Measurements from ENCODE around the gene MAN1A1.

Gene MAN1A1

GRCh38 chr6:119328254-119328653, 21.3 kb downstream of the MAN1A1 start:
- Histone ChIP-seq H3K27ac (ENCODE audit: extremely low read depth, low read depth, low read length) (no peak overlapping the region), H3K4me1 (ENCODE audit: control insufficient read depth, insufficient read depth, low read length) (no peaks in the 10 kb centered on the region), H3K36me3 (ENCODE audit: control insufficient read depth in 2 of 2, insufficient read depth in 1 of 2, low read length in 2 of 2) (peaks cover 0 to 33% of the 10 kb centered on the region in 2 experiments; a peak in 1 of 3 replicates), H3K4me3 (ENCODE audit: low read depth, low read length) (no peak overlapping the region), H3K9me3 (ENCODE audit: control insufficient read depth, insufficient read depth, low read depth, low read length) (no peaks in the 10 kb centered on the region)
- CTCF ChIA-PET, result interaction anchor here (0.8 kb wide), 1 partner anchor 20 kb away, joined by 3 read pairs; no protein-coding TSS in a partner anchor
- TF ChIP-seq PRDM10 (tag by site-specific recombination; IDR thresholded peaks at IDR 0.05) (no peak), ZNF311 (tag by site-specific recombination; IDR thresholded peaks at IDR 0.05; ENCODE audit: borderline replicate concordance) (no peak)
- POLR2A ChIA-PET, result no interaction called here

GRCh38 chr6:119327810-119328209, 21.8 kb downstream of the MAN1A1 start:
- Histone ChIP-seq H3K9me3 (ENCODE audit: control insufficient read depth, insufficient read depth, low read depth, low read length) (no peaks in the 10 kb centered on the region), H3K4me1 (ENCODE audit: control insufficient read depth, insufficient read depth, low read length) (no peaks in the 10 kb centered on the region), H3K4me3 (ENCODE audit: low read depth, low read length) (no peak overlapping the region), H3K36me3 (ENCODE audit: control insufficient read depth in 2 of 2, insufficient read depth in 1 of 2, low read length in 2 of 2) (peaks cover 0 to 30% of the 10 kb centered on the region in 2 experiments; a peak in 1 of 3 replicates), H3K27ac (ENCODE audit: extremely low read depth, low read depth, low read length) (no peak overlapping the region)
- CTCF ChIA-PET, result interaction anchor here (0.8 kb wide), 1 partner anchor 20 kb away, joined by 3 read pairs; no protein-coding TSS in a partner anchor
- TF ChIP-seq CTCF (tag by site-specific recombination; IDR thresholded peaks at IDR 0.05) (no peak), ZNF555 (tag by site-specific recombination; conservative IDR thresholded peaks at IDR 0.05) (no peak)
- TF ChIP-seq, protein P1, sequence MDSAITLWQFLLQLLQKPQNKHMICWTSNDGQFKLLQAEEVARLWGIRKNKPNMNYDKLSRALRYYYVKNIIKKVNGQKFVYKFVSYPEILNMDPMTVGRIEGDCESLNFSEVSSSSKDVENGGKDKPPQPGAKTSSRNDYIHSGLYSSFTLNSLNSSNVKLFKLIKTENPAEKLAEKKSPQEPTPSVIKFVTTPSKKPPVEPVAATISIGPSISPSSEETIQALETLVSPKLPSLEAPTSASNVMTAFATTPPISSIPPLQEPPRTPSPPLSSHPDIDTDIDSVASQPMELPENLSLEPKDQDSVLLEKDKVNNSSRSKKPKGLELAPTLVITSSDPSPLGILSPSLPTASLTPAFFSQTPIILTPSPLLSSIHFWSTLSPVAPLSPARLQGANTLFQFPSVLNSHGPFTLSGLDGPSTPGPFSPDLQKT (IDR thresholded peaks at IDR 0.05; ENCODE audit: borderline replicate concordance, low read depth, low read length), result no peak
- POLR2A ChIA-PET, result no interaction called here

- Histone ChIP-seq H3K36me3 (ENCODE audit: control insufficient read depth in 2 of 2, insufficient read depth in 1 of 2, low read length in 2 of 2) (peaks cover 0 to 27% of the 10 kb centered on the region in 2 experiments; a peak in 1 of 3 replicates), H3K4me3 (ENCODE audit: low read depth, low read length) (no peak overlapping the region), H3K4me1 (ENCODE audit: control insufficient read depth, insufficient read depth, low read length) (no peaks in the 10 kb centered on the region), H3K27ac (ENCODE audit: extremely low read depth, low read depth, low read length) (no peak overlapping the region), H3K9me3 (ENCODE audit: control insufficient read depth, insufficient read depth, low read depth, low read length) (no peaks in the 10 kb centered on the region)
- ChIA-PET POLR2A (no interaction called here), CTCF (interaction anchor here (1.5 kb wide), 1 partner anchor 197 kb away, joined by 4 read pairs; no protein-coding TSS in a partner anchor)
- TF ChIP-seq ZNF221 (tag by site-specific recombination; IDR thresholded peaks at IDR 0.05; ENCODE audit: borderline replicate concordance), result no peak
- TF ChIP-seq MZF1 (tag by site-specific recombination; IDR thresholded peaks at IDR 0.05; ENCODE audit: borderline replicate concordance), result peak; percentile 85
These were observed 23.1 kb downstream of the MAN1A1 start for GRCh38 chr6:119326291-119327005.

DNA sequence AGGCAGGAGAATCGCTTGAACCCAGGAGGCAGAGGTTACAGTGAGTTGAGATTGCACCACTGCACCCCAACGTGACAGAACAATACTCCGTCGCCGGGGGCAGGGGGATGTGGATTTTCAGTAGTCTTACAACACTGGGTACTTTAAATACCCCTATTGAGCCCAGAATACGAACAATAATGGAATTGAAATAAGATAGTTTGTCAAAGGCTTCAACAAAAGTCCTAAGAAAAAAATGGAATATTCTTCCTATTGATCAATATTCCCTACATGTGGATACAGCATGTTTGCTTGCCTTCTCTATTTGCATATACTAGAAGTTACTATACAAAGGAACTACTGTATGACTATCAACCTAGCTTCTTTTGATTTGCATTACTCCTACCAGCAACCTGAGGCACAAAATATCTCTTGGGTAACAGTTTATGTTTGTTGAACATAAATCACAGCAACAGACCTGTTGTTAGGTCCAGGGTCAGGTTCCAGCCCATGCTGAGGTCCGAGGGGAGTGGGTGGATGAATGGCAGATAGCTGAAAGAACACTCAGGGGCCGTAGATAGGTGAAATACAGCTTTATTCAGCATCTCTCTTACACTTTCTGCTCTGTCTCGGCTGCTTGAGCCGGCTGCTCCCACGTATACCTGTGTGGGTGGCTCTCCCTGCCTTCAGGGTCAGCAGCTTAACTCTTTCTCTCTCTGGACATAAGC, 23.8 kb downstream of the MAN1A1 start:
- ChIA-PET POLR2A (no interaction called here), CTCF (interaction anchor here (1.5 kb wide), 1 partner anchor 196 kb away, joined by 4 read pairs; no protein-coding TSS in a partner anchor)
- TF ChIP-seq ZNF248 (tag by site-specific recombination; IDR thresholded peaks at IDR 0.05) (no peak), ZFHX2 (tag by site-specific recombination; conservative IDR thresholded peaks at IDR 0.05) (0 out of 2 replicates have a peak, but pooled peaks have one; percentile 17), EGR2 (tag by site-specific recombination; IDR thresholded peaks at IDR 0.05; ENCODE audit: low read depth) (peak; percentile 31; the same call in 1 of the 2 replicates)
- Histone ChIP-seq H3K4me3 (ENCODE audit: low read depth, low read length) (no peak overlapping the region), H3K36me3 (ENCODE audit: control insufficient read depth in 2 of 2, insufficient read depth in 1 of 2, low read length in 2 of 2) (peaks cover 0 to 26% of the 10 kb centered on the region in 2 experiments; a peak in 1 of 3 replicates), H3K27ac (ENCODE audit: extremely low read depth, low read depth, low read length) (no peak overlapping the region), H3K4me1 (ENCODE audit: control insufficient read depth, insufficient read depth, low read length) (no peaks in the 10 kb centered on the region), H3K9me3 (ENCODE audit: control insufficient read depth, insufficient read depth, low read depth, low read length) (no peaks in the 10 kb centered on the region)

Data from HEK293 (cell line).